HCT116 (cell line): Measurements from ENCODE around the gene CDHR3. TPM values are rescaled to one million over a fixed set of nuclear protein-coding genes. Genes with fewer than 3 reads are reported as not detected.

Source experiments
- ATAC-seq: fragments of 200-7000 bp; cut with Tn5 transposase; 2 replicates; pipeline ENCODE4 v1.9.1; 2020; ENCODE audit warnings: mild to moderate bottlenecking, moderate library complexity
- BruUV-seq: library from RNA; stranded (reverse); fragments of 400-500 nt; replicated peaks from 2 replicates; lab custom pipeline; 2021; lab: Mats Ljungman, UMichigan
- CTCF ChIA-PET: fragments of 300-600 bp; sonication (Branson Sonifier 250); formaldehyde crosslinking; loops from one replicate; lab custom pipeline; 2021; ENCODE audit warnings: antibody characterized with exemption; lab: Charles Lee
- POLR2A ChIA-PET: fragments of 300-600, 350-600 bp; sonication (Branson Sonifier 250); formaldehyde crosslinking; loops from one replicate; lab custom pipeline; 2021; ENCODE audit warnings: antibody characterized with exemption; lab: Charles Lee
- RAD21 ChIA-PET, 2 experiments: fragments of 300-600 bp; sonication (Branson Sonifier 250); formaldehyde crosslinking; loops; one replicate each; lab custom pipeline; 2023; ENCODE audit warnings: low total read pairs in 2 of 2; ENCODE audit not compliant: uncharacterized antibody in 2 of 2, unreplicated experiment in 2 of 2, low non-redundant PET in 1 of 2; lab: Charles Lee
- DNase-seq: peaks from one replicate; pipeline ENCODE4 v3.0.0-alpha.2; 2010; ENCODE audit warnings: low read depth, low spot score
- H2AFZ ChIP-seq: fragments of 200-600 bp; shearing (Covaris generic), sonication (generic); 2 replicates; pipeline ENCODE4 v1.6.1; 2017; ENCODE audit warnings: low read depth, mixed run types, mixed read lengths, antibody characterized with exemption, low read length; ENCODE audit not compliant: poor library complexity, severe bottlenecking
- H3K27ac ChIP-seq: 2 replicates; pipeline ENCODE4 v1.5.1; 2012; ENCODE audit warnings: low read depth, low read length
- H3K27me3 ChIP-seq: fragments of 200-600 bp; sonication (generic); 2 replicates; pipeline ENCODE4 v1.6.1; 2016; ENCODE audit warnings: mixed run types, low read length, mixed read lengths; ENCODE audit not compliant: insufficient read depth
- H3K36me3 ChIP-seq, 2 experiments: fragments of 200-500 bp in 1 of 2; fragments of 200-600 bp in 1 of 2; sonication (Bioruptor generic) in 1 of 2; sonication (generic) in 1 of 2; 2 replicates each; pipeline versions ENCODE4 v1.5.1 to v1.6.1; 2014 to 2016; ENCODE audit warnings: low read length in 2 of 2, inconsistent platforms in 1 of 2, mixed read lengths in 1 of 2, mixed run types in 1 of 2; ENCODE audit not compliant: insufficient read depth in 2 of 2, control insufficient read depth in 1 of 2
- H3K4me1 ChIP-seq, 2 experiments: fragments of 200-600 bp in 1 of 2; sonication (generic) in 1 of 2; 2 replicates each; pipeline versions ENCODE4 v1.5.1 to v1.6.1; 2012 to 2017; ENCODE audit warnings: low read length in 2 of 2, inconsistent platforms in 1 of 2, mild to moderate bottlenecking in 1 of 2, mixed read lengths in 1 of 2, mixed run types in 1 of 2, moderate library complexity in 1 of 2; ENCODE audit not compliant: insufficient read depth in 2 of 2, control insufficient read depth in 1 of 2
- H3K4me2 ChIP-seq: fragments of 200-600 bp; sonication (generic); 2 replicates; pipeline ENCODE4 v1.6.1; 2017; ENCODE audit warnings: mixed run types, low read length, mixed read lengths
- H3K4me3 ChIP-seq, 2 experiments: fragments of 200-600 bp in 1 of 2; sonication (generic) in 1 of 2; replicated peaks in 1 of 2; 2 replicates each; pipeline ENCODE4 v1.5.1; 2011 to 2016; ENCODE audit warnings: low read length in 2 of 2, control low read depth in 1 of 2, low read depth in 1 of 2, mild to moderate bottlenecking in 1 of 2, mixed read lengths in 1 of 2, mixed run types in 1 of 2
- H3K79me2 ChIP-seq: fragments of 200-600 bp; sonication (generic); 2 replicates; pipeline ENCODE4 v1.6.1; 2017; ENCODE audit warnings: mild to moderate bottlenecking, mixed run types, low read length, moderate library complexity, mixed read lengths; ENCODE audit not compliant: insufficient read depth
- H3K9ac ChIP-seq: fragments of 200-600 bp; sonication (generic); 2 replicates; pipeline ENCODE4 v1.6.1; 2016; ENCODE audit warnings: low read length, mixed read lengths
- H3K9me2 ChIP-seq: fragments of 200-600 bp; sonication (generic), shearing (Covaris generic); 2 replicates; pipeline ENCODE4 v1.6.1; 2017; ENCODE audit warnings: mixed run types, mild to moderate bottlenecking, moderate library complexity; ENCODE audit not compliant: insufficient read depth
- H3K9me3 ChIP-seq, 2 experiments: fragments of 200-500 bp in 1 of 2; fragments of 200-600 bp in 1 of 2; sonication (Bioruptor generic) in 1 of 2; sonication (generic) in 1 of 2; 2 replicates each; pipeline ENCODE4 v1.6.1; 2014 to 2017; ENCODE audit warnings: low read length in 2 of 2, mixed read lengths in 2 of 2, inconsistent platforms in 1 of 2, low read depth in 1 of 2, mild to moderate bottlenecking in 1 of 2, mixed run types in 1 of 2, moderate library complexity in 1 of 2; ENCODE audit not compliant: control insufficient read depth in 1 of 2, insufficient read depth in 1 of 2
- H4K20me1 ChIP-seq: fragments of 200-600 bp; sonication (generic), shearing (Covaris generic); 2 replicates; pipeline ENCODE4 v1.6.1; 2017; ENCODE audit warnings: mixed run types, mild to moderate bottlenecking, moderate library complexity; ENCODE audit not compliant: insufficient read depth
- CBX3 ChIP-seq: IDR thresholded peaks from 2 replicates; pipeline ENCODE4 v1.6.1; 2012; ENCODE audit warnings: low read depth
- CEBPB ChIP-seq: IDR thresholded peaks from 2 replicates; pipeline ENCODE4 v1.6.1; 2012; ENCODE audit warnings: low read depth
- CTCF ChIP-seq, 3 experiments: fragments of 200-600 bp in 1 of 3; sonication (generic) in 1 of 3; IDR thresholded peaks in 2 of 3; conservative IDR thresholded peaks in 1 of 3; 2 replicates each; pipeline ENCODE4 v1.5.1; 2012 to 2017; ENCODE audit warnings: low read depth in 2 of 3, low read length in 2 of 3, antibody characterized with exemption in 1 of 3, borderline replicate concordance in 1 of 3, control low read depth in 1 of 3, mild to moderate bottlenecking in 1 of 3, mixed read lengths in 1 of 3, mixed run types in 1 of 3, moderate library complexity in 1 of 3; ENCODE audit not compliant: insufficient read depth in 1 of 3
- EGR1 ChIP-seq: IDR thresholded peaks from 2 replicates; pipeline ENCODE4 v1.6.1; 2012; ENCODE audit warnings: low read depth
- ELF1 ChIP-seq: IDR thresholded peaks from 2 replicates; pipeline ENCODE4 v1.6.1; 2012; ENCODE audit warnings: low read depth, borderline replicate concordance
- EZH2 ChIP-seq: fragments of 200-600 bp; sonication (generic); IDR thresholded peaks from 2 replicates; pipeline ENCODE4 v1.6.1; 2017; ENCODE audit warnings: antibody characterized with exemption, mixed run types
- EZH2phosphoT487 ChIP-seq: fragments of 200-600 bp; IDR thresholded peaks from 2 replicates; pipeline ENCODE4 v1.6.1; 2018; ENCODE audit warnings: antibody characterized with exemption, borderline replicate concordance
- FOSL1 ChIP-seq: IDR thresholded peaks from 2 replicates; pipeline ENCODE4 v1.6.1; 2012; ENCODE audit warnings: low read depth
- MAX ChIP-seq: IDR thresholded peaks from 2 replicates; pipeline ENCODE4 v1.6.1; 2012
- POLR2A ChIP-seq: IDR thresholded peaks from 2 replicates; pipeline ENCODE4 v1.7.0; 2011; ENCODE audit warnings: borderline replicate concordance; ENCODE audit not compliant: insufficient read depth, insufficient read length; ENCODE audit errors: extremely low read depth
- POLR2AphosphoS5 ChIP-seq: IDR thresholded peaks from 2 replicates; pipeline ENCODE4 v1.6.1; 2011; ENCODE audit warnings: mild to moderate bottlenecking, low read depth, low read length, moderate library complexity
- RAD21 ChIP-seq: IDR thresholded peaks from 2 replicates; pipeline ENCODE4 v1.6.1; 2012; ENCODE audit warnings: low read depth, mild to moderate bottlenecking
- REST ChIP-seq: IDR thresholded peaks from 2 replicates; pipeline ENCODE4 v1.6.1; 2012; ENCODE audit warnings: low read depth
- SIN3A ChIP-seq: IDR thresholded peaks from 2 replicates; pipeline ENCODE4 v1.6.1; 2012; ENCODE audit warnings: low read depth
- SRF ChIP-seq: IDR thresholded peaks from 2 replicates; pipeline ENCODE4 v1.6.1; 2012; ENCODE audit warnings: low read depth
- TCF7L2 ChIP-seq: IDR thresholded peaks from 2 replicates; pipeline ENCODE4 v1.7.0; 2011; ENCODE audit warnings: borderline replicate concordance, inconsistent platforms; ENCODE audit not compliant: insufficient read depth, insufficient read length; ENCODE audit errors: extremely low read depth
- ZFX ChIP-seq: fragments of 450-650 bp; IDR thresholded peaks from 2 replicates; pipeline ENCODE4 v1.6.1; 2017
- ZNF274 ChIP-seq: fragments of 200-500 bp; sonication (Bioruptor generic); IDR thresholded peaks from 2 replicates; pipeline ENCODE4 v1.6.1; 2014; ENCODE audit warnings: mild to moderate bottlenecking, low read depth, low read length, inconsistent platforms
- intact Hi-C: fragments of 100-400 bp; cut with micrococcal nuclease; formaldehyde crosslinking; loops from 2 replicates; pipeline ENCODE4 v1.10.0; 2022
- total RNA-seq: library from RNA; stranded (reverse); gene quantifications from one replicate; pipeline ENCODE4 v1.2.1, GENCODE V29; 2021; ENCODE audit not compliant: unreplicated experiment
- TF ChIP-seq, protein P1 (sequence below): IDR thresholded peaks from 2 replicates; pipeline ENCODE4 v1.6.1; 2012
- TF ChIP-seq, protein P2 (sequence below): IDR thresholded peaks from 2 replicates; pipeline ENCODE4 v1.6.1; 2011; ENCODE audit warnings: mild to moderate bottlenecking, low read length, moderate library complexity; ENCODE audit not compliant: insufficient replicate concordance; ENCODE audit errors: extremely low read depth

CDHR3 gene
- total RNA-seq, 1 experiment from 2014 or later = 5.5 TPM

GRCh38 chr7:105978974-105979373 is 15.9 kb downstream of the CDHR3 start:
- no peak overlapping the region for H3K4me2 ChIP-seq
- POLR2A ChIA-PET = no interaction called here
- H3K27me3 ChIP-seq = no peaks in the 10 kb centered on the region
- RAD21 ChIA-PET = no interaction called here
- H3K9me3 ChIP-seq = no peaks in the 10 kb centered on the region
- no peaks in the 10 kb centered on the region for H3K4me1 ChIP-seq
- DNase-seq (no peak), ATAC-seq (no peak)
- H2AFZ ChIP-seq = no peak overlapping the region
- no peak overlapping the region for H3K4me3 ChIP-seq
- CTCF ChIA-PET = no interaction called here
- no peaks in the 10 kb centered on the region for H3K9me2 ChIP-seq
- no peak for TF ChIP-seq POLR2AphosphoS5
- no peak for TF ChIP-seq CBX3
- TF ChIP-seq CEBPB = no peak
- no peak for TF ChIP-seq EGR1
- TF ChIP-seq EZH2 = no peak
- no peak for TF ChIP-seq CTCF (IDR thresholded peaks at IDR 0.05 in 2 of 3, conservative IDR thresholded peaks at IDR 0.05 in 1 of 3; ENCODE audit: borderline replicate concordance in 1 of 3, insufficient read depth in 1 of 3, low read depth in 2 of 3, low read length in 2 of 3)
- no peak for TF ChIP-seq ELF1
- TF ChIP-seq, protein P1, sequence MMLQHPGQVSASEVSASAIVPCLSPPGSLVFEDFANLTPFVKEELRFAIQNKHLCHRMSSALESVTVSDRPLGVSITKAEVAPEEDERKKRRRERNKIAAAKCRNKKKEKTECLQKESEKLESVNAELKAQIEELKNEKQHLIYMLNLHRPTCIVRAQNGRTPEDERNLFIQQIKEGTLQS = no peak
- TF ChIP-seq POLR2A = no peak
- no peak for TF ChIP-seq ZFX
- no peak for TF ChIP-seq REST
- TF ChIP-seq FOSL1 = no peak
- TF ChIP-seq ZNF274 = no peak
- TF ChIP-seq RAD21 = no peak
- TF ChIP-seq TCF7L2 = no peak
- TF ChIP-seq EZH2phosphoT487 = no peak
- no peak for TF ChIP-seq SIN3A
- no peak for TF ChIP-seq MAX
- TF ChIP-seq SRF = no peak
- TF ChIP-seq, protein P2, sequence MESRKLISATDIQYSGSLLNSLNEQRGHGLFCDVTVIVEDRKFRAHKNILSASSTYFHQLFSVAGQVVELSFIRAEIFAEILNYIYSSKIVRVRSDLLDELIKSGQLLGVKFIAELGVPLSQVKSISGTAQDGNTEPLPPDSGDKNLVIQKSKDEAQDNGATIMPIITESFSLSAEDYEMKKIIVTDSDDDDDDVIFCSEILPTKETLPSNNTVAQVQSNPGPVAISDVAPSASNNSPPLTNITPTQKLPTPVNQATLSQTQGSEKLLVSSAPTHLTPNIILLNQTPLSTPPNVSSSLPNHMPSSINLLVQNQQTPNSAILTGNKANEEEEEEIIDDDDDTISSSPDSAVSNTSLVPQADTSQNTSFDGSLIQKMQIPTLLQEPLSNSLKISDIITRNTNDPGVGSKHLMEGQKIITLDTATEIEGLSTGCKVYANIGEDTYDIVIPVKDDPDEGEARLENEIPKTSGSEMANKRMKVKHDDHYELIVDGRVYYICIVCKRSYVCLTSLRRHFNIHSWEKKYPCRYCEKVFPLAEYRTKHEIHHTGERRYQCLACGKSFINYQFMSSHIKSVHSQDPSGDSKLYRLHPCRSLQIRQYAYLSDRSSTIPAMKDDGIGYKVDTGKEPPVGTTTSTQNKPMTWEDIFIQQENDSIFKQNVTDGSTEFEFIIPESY = no peak
- no peaks in the 10 kb centered on the region for H4K20me1 ChIP-seq
- intact Hi-C loops = no loop called here
- H3K36me3 ChIP-seq = no peaks in the 10 kb centered on the region
- no TSS peak for BruUV-seq
- no peaks in the 10 kb centered on the region for H3K79me2 ChIP-seq
- no peak overlapping the region for H3K27ac ChIP-seq
- H3K9ac ChIP-seq = no peak overlapping the region
